HG03095 (cell line): ENCODE results near the gene LDLRAD2.

Experiments
- ATAC-seq: cut with Tn5 transposase; IDR thresholded peaks from one replicate; pipeline ENCODE4 v1.9.1; 2021; ENCODE audit warnings: moderate library complexity; ENCODE audit not compliant: unreplicated experiment

Gene LDLRAD2

DNA sequence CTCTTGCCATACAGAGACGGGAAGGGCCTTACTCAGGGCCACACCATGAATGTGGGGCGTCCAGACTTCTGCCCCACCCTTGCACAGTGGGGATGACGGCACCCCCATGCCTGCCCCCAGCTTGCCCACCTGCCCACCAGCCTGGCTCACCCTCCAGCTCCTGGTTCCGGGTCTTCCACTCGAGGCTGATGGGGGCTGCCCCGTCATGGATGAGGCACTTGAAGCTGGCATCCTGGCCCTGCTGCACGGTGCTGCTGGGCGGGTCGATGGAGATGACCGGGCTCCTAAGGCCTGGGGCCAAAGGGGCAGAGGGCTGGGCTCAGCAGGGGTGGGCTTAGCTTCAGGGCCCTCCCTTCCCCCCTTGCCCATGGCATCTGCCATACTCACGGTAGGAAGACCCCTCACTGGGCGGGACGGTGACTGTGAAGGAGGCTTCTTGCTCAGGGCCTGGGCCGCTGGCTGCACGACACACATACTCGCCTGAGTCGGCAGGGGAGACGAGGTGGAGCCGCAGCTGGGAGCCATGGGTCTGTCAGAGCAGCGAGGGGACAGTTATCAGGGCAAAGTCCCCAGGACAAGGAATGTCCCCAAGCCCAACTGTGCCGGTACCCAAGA is 29.9 kb downstream of the LDLRAD2 start:
- no peak for ATAC-seq

DNA sequence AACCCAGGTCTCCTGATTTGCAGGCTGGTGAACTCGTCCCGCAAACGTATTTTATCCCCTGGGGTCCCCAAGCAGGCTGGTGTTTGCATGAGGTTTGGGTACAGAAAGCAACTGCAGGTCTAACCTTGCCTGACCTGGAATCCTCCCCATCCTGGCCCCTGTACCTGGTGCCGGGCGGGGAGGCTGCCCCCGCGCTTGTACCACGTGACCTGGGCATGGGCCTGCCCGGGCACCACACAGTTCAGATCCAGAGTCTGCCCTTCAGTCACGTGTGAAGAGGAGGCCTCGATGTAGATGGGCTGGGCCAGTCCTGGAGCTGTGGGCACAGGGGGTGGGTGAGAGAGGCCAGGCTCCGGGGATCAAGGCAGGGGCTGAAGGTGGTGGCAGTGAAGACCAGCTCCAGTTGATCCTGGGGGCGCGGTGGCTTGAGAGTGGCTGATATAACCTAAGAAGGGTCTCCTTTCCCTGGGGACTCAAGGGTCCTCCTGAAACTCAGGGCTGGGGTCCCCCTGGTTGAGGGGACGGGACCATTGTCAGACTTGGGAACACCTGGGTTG is 30.6 kb downstream of the LDLRAD2 start:
- no peak for ATAC-seq

DNA sequence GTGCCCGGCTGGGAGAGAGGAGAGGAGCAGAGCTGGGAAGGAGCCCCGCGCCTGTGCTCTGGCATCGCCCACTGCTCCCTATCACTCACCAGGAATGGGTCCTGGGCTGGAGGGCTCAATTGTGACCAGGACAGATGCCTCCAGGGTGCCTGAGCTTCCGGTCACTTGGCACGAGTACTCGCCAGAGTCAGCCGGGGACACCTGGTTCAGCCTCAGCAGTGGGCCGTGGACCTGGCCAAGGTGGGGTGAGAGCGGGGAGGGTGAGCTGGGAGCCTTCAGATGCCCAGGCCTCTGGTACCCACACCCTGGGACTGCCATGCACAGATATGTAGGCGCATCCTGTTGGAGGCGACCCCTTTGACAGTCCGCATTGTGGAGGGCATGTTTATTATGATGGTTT is 31.1 kb downstream of the LDLRAD2 start:
- ATAC-seq: no peak

DNA sequence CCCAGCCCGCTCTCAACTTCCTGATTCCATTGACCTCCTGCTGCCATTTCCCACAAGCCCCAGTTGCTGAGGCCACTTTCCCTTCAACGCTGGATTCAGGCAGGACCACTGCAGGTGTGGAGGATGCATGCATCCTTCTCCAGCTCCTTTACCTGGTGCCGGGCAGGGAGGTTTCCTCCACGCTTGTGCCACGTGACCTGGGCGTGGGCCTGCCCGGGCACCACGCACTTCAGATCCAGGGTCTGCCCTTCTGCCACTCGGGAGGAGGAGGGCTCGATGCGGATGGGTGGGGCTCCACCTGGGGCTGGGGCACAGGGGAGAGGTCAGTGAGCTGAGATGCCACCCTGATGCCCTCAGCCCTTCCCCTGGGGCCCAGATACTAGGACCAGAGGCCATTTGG is 31.9 kb downstream of the LDLRAD2 start:
- no peak for ATAC-seq

- ATAC-seq: no peak
These were observed 33.9 kb downstream of the LDLRAD2 start for GRCh38 chr1:21845646-21846641.

DNA sequence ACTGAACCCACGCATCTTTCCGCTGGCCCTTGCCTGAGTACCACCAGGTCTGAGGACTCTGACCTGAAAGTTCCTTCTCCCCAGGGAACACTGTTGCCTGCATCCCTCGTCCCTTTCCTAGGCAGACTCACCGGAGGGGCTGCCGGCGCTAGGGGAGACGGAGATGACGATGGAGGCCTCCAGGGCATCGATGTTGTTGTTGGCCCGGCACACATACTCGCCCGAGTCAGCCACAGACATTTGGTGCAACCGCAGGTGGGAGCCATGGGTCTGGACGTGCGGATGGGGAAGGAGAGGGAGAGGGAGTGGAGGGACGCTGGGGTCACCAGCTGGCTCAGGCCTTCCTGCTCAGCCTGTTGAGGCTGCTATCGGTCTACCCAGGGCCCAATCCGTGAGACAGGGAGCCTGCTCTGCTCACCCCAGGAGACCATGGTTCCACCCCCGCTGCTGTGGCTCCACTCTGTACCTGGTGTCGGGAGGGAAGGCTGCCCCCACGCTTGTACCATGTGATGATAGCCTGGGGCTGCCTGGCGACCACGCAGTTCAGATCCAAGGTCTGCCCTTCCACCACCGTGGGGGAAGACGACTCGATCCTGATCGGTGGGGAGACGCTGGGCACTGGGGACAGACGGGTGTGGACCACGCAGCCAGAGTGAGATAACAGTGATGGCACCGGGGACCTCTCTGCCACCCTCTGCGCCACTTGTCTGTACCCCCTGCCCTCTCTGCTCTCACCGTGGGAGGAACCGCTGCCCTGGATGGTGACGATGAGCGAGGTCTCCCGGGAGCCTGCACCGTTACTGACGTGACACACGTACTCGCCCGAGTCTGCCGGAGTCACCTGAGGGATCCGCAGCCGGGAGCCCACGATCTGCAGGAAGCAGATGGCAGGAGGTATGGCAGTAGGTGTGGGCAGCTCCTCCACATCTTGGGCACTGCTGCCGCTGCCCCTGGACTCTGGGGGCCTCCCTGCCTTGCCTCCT is 35.4 kb downstream of the LDLRAD2 start:
- no peak for ATAC-seq

DNA sequence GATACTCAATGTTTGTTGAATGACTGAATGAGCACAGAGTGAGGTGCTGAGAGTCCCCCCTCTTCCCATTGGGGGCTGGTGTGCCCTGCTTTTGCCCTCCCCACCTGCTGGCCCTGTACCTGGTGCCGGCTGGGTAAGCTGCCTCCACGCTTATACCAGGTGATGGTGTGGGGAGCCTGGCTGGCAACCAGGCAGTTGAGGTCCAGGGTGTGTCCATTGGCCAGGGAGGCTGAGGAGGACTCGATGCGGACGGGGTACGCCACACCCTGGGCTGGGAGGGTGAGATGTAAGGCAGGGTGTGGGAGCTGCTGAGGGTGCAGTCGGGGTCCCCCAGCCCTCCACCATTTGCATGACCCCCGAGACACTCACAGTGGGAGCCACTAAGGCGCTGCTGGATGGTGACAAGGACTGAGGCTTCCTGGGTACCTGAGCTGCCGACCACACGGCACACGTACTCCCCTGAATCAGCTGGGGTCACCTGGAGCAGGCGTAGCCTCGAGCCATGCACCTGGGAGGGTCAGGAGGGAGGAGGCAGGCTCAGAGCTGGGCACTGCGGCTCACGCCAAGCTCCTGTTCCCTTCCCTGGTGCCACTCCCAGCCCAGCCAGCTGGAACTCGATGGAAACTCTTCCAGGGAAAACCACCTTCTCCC is 36.6 kb downstream of the LDLRAD2 start:
- no peak for ATAC-seq

- ATAC-seq: no peak
These were observed 38.0 kb downstream of the LDLRAD2 start for GRCh38 chr1:21849909-21850576.

- ATAC-seq: no peak
These were observed 39.6 kb downstream of the LDLRAD2 start for GRCh38 chr1:21851430-21852250.

DNA sequence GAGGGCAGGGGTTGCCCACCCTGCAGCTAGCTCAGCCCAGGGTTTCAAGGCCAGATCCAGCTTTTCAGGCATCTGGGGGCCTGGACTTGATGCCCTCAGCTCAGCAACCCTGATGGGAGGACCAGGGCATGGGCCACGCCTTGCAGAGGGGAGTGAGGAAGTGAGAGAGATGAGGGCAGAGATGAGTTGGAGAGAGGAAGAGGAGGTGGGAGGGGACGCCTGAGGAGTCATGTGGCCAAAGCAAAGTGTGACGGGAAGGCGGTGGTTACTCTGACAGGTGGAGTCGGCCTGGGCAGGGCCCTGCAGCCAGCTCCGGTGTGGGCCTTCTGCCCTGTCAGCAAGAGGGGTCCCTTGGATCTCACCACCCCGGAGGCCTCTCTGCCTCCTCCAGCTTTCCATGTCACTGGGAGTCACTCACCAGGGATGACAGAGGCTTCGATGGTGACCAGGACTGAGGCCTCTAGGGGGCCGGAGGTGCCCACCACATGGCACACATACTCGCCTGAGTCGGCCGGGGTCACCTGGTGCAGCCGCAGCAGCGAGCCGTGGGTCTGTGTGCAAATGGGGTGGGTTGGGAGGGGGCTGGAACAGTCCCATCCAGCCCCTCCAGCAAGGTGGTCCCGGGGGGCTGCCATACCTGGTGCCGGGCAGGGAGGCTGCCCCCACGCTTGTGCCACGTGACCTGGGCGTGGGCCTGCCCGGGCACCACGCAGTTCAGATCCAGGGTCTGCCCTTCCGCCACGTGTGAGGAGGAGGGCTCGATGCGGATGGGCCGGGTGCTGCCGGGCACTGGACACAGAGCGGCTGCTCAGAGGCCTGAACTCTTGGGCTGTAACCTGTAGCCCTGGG is 40.4 kb downstream of the LDLRAD2 start:
- no peak for ATAC-seq

DNA sequence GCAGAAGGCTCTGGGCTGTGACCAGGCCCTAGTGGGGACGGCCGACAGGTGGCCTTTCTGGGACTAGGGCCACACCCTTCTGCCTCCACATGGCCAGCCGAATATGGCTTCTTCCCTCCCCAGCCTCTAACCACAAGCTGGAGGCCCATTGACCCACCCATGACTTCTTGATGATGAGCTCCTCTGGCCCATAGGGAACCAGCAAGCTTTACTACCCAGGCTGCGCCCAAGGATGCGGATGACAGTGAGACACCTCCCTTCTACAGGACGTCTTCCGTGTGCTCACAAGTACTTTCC is 41.0 kb downstream of the LDLRAD2 start:
- ATAC-seq: no peak

DNA sequence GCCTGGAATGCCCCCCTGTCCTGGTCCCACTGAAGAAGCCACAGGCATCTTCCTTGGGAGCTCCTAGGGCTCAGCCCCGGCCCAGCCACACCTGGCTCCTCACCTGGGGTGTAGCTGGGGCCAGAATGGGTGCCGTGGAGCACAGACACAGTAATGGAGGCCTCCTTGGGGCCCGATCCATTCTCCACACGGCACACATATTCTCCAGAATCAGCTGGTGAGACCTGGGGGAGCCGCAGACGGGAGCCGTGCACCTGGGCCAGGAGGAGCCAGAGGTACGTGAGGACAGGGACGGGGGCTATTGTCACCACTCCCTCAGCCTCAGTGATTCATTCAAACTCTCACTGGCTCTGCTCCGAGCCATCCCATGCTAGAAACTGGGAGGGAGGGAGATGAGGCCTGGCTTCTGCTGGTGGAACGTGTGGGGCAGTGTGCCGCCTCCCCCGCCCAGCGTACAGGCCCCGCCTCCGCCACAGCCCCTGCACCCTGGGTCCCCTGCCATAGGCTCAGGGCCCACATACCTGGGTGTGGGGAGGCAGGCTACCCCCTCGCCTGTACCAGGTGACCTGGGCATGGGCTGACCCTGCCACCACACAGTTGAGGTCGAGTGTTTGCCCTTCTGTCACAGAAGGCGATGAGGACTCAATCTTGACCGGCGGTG is 42.2 kb downstream of the LDLRAD2 start:
- ATAC-seq: no peak

GRCh38 chr1:21854751-21855131 is 42.7 kb downstream of the LDLRAD2 start:
- no peak for ATAC-seq

DNA sequence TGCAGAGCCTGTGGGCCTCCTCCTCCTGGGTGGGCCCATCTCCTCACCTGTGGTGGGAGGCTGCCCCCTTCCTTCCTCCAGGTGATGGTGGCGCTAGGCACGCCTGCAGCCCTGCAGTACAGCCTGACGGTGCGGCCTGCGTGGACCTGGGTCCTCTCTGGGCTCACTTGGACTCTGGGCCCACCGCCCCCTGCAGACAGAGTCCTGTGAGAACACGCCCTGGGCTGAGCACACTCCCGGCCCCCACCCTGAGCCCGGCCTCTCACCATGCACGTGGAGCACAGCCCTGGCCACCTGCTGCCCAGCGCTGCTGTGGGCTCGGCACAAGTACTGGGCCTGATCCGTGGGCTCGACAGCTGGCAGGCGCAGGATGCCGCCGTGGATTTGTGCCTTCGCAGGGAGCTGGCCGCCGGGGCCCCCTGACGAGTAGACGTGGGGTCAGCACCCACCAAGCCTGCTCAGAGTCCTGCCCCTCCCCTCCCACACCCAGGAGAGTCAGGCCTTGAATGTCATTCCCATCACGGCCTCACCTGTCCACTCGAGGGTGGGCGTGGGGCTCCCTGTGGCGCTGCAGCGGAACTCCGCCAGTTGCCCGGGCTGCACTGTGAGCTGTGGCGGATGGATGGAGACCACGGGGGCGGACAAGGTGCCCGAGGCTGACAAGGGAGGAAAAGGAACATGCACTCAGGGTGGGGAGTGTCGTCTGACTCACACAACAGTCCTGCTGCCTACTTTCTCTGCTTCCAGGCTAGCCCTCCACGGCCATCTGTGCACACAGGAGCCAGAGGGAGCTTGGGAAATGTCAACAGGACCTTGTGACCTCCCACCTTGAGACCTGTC is 43.4 kb downstream of the LDLRAD2 start:
- no peak for ATAC-seq

- ATAC-seq: no peak
These were observed 45.2 kb downstream of the LDLRAD2 start for GRCh38 chr1:21857142-21857839.
